ENCODE data around the gene CAP2.
"Not testable (repeated sequence)": the region's sequence is repeated elsewhere in the genome, so short reads cannot be mapped to it uniquely, and the experiment has no call there.

CAP2 gene

GRCh38 chr6:17397764-17398194, 4.4 kb downstream of the CAP2 start:
- DNase-seq (ENCODE audit: low read depth): no peak

GRCh38 chr6:17405181-17405943, 12.0 kb downstream of the CAP2 start:
- DNase-seq (ENCODE audit: low read depth): not testable (repeated sequence)

- no peak for DNase-seq (ENCODE audit: low read depth)
These were observed 12.5 kb downstream of the CAP2 start for GRCh38 chr6:17405944-17406245.

- no peak for DNase-seq (ENCODE audit: low read depth)
These were observed 14.7 kb downstream of the CAP2 start for GRCh38 chr6:17408081-17408480.

GRCh38 chr6:17410281-17410680, 16.9 kb downstream of the CAP2 start:
- no peak for DNase-seq (ENCODE audit: low read depth)

GRCh38 chr6:17413313-17413750, 19.9 kb downstream of the CAP2 start:
- DNase-seq (ENCODE audit: low read depth): no peak

GRCh38 chr6:17414395-17414794, 21.0 kb downstream of the CAP2 start:
- not testable (repeated sequence) for DNase-seq (ENCODE audit: low read depth)

GRCh38 chr6:17415321-17415720, 21.9 kb downstream of the CAP2 start:
- no peak for DNase-seq (ENCODE audit: low read depth)

- DNase-seq (ENCODE audit: low read depth): no peak
These were observed 23.4 kb downstream of the CAP2 start for GRCh38 chr6:17416806-17417205.

- DNase-seq (ENCODE audit: low read depth): peak; percentile 99
These were observed 24.4 kb downstream of the CAP2 start for GRCh38 chr6:17417817-17418216.

- DNase-seq (ENCODE audit: low read depth): peak; percentile 77
These were observed 25.1 kb downstream of the CAP2 start for GRCh38 chr6:17418281-17419188.

GRCh38 chr6:17419189-17419575, 25.8 kb downstream of the CAP2 start:
- DNase-seq (ENCODE audit: low read depth): no peak

GRCh38 chr6:17420368-17420767, 27.0 kb downstream of the CAP2 start:
- DNase-seq (ENCODE audit: low read depth): no peak

GRCh38 chr6:17421406-17421805, 28.0 kb downstream of the CAP2 start:
- no peak for DNase-seq (ENCODE audit: low read depth)

- DNase-seq (ENCODE audit: low read depth): no peak
These were observed 29.6 kb downstream of the CAP2 start for GRCh38 chr6:17423026-17423425.

- DNase-seq (ENCODE audit: low read depth): no peak
These were observed 33.7 kb downstream of the CAP2 start for GRCh38 chr6:17427062-17427461.

- DNase-seq (ENCODE audit: low read depth): no peak
These were observed 34.2 kb downstream of the CAP2 start for GRCh38 chr6:17427617-17428016.

GRCh38 chr6:17428595-17429120, 35.3 kb downstream of the CAP2 start:
- DNase-seq (ENCODE audit: low read depth): not testable (repeated sequence)

GRCh38 chr6:17429383-17430061, 36.1 kb downstream of the CAP2 start:
- DNase-seq (ENCODE audit: low read depth): no peak

GRCh38 chr6:17431581-17431980, 38.2 kb downstream of the CAP2 start:
- no peak for DNase-seq (ENCODE audit: low read depth)

GRCh38 chr6:17432356-17432755, 39.0 kb downstream of the CAP2 start:
- no peak for DNase-seq (ENCODE audit: low read depth)

- no peak for DNase-seq (ENCODE audit: low read depth)
These were observed 46.0 kb downstream of the CAP2 start for GRCh38 chr6:17439243-17439993.
